DND-41 (cell line): Measurements from ENCODE around the gene LEMD2.

ENCODE experiments used
- EZH2 ChIP-seq: IDR thresholded peaks from 3 replicates; pipeline ENCODE4 v1.6.1; 2012; ENCODE audit warnings: borderline replicate concordance, low read depth, mild to moderate bottlenecking, moderate library complexity, low read length, inconsistent platforms; ENCODE audit not compliant: severe bottlenecking
- TF ChIP-seq, protein P1 (sequence below): IDR thresholded peaks from 2 replicates; pipeline ENCODE4 v1.5.1; 2012; ENCODE audit warnings: borderline replicate concordance, low read length, moderate library complexity, mild to moderate bottlenecking; ENCODE audit not compliant: poor library complexity, severe bottlenecking; ENCODE audit errors: extremely low read depth

DNA sequence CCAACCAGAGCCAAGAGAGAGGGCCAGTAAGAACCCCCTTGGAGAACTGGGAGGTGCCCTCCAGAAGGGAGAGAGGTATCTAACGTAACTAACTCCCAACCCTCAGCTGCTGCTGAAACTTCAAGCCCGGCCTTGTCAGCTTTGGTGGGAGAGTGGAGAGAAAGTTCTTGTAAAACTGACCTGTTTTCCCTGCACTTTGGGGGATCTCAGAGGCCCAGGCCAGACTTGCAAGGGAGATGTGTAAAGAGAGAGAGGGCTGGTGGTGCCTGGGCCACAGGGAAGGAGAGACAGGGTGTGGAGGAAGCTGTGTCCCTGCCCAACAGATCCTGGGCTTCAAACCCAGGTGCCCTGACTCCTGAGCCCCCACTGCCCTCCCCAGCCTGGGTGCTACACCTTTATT, 24.9 kb downstream of the LEMD2 start:
- TF ChIP-seq, protein P1, sequence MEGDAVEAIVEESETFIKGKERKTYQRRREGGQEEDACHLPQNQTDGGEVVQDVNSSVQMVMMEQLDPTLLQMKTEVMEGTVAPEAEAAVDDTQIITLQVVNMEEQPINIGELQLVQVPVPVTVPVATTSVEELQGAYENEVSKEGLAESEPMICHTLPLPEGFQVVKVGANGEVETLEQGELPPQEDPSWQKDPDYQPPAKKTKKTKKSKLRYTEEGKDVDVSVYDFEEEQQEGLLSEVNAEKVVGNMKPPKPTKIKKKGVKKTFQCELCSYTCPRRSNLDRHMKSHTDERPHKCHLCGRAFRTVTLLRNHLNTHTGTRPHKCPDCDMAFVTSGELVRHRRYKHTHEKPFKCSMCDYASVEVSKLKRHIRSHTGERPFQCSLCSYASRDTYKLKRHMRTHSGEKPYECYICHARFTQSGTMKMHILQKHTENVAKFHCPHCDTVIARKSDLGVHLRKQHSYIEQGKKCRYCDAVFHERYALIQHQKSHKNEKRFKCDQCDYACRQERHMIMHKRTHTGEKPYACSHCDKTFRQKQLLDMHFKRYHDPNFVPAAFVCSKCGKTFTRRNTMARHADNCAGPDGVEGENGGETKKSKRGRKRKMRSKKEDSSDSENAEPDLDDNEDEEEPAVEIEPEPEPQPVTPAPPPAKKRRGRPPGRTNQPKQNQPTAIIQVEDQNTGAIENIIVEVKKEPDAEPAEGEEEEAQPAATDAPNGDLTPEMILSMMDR = no peak
- no peak for TF ChIP-seq EZH2
